Measurements from ENCODE around the gene MARCHF3. TPM values are rescaled to one million over a fixed set of nuclear protein-coding genes. Genes with fewer than 3 reads are reported as not detected.

The MARCHF3 gene
- total RNA-seq, 1 donor from 2014 or later: 21.9 TPM

DNA sequence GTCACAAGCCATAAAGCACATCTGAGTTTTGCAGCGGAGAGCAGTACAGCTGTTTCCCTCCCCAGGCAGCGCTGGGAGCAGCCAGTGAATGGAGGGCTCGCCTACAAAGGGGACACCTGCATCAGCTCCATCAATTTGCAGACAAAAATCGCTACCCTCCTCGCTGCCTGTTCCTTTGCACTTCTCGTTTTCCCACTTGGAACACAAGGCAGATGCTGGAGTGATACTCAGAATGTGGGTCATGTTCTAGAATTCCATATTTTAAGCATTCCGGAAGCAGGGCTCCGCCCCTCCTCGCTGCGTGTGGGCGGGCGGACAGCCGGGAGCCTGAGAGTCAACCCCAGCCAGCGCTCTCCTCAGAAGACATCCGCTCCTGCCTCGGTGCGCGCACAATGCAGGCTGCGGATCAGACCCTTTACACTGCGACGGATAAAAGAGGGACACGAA, 161.3 kb downstream of the MARCHF3 start:
- intact Hi-C loops (cut with micrococcal nuclease): loop anchor here (5.0 kb wide), 1 partner anchor 163 kb away; the partner anchor contains the start of gene MARCHF3
- H3K4me1 Mint-ChIP-seq: peaks cover 14% of the 10 kb centered on the region
- ATAC-seq (ENCODE audit: low read depth) (no peak), DNase-seq (peak; percentile 20)
- peak overlapping the region; percentile 63 for H3K27ac Mint-ChIP-seq
- H3K4me3 Mint-ChIP-seq: peak overlapping the region; percentile 81
- H3K36me3 Mint-ChIP-seq (ENCODE audit: low read depth): peaks cover 25% of the 10 kb centered on the region
- POLR2A ChIA-PET: interaction anchor here (0.6 kb wide), 2 partner anchors 16 to 64 kb away, joined by 3 read pairs; no protein-coding TSS in a partner anchor
- CTCF ChIA-PET: no interaction called here
- no peaks in the 10 kb centered on the region for H3K9me3 Mint-ChIP-seq
- TF ChIP-seq, protein P1, sequence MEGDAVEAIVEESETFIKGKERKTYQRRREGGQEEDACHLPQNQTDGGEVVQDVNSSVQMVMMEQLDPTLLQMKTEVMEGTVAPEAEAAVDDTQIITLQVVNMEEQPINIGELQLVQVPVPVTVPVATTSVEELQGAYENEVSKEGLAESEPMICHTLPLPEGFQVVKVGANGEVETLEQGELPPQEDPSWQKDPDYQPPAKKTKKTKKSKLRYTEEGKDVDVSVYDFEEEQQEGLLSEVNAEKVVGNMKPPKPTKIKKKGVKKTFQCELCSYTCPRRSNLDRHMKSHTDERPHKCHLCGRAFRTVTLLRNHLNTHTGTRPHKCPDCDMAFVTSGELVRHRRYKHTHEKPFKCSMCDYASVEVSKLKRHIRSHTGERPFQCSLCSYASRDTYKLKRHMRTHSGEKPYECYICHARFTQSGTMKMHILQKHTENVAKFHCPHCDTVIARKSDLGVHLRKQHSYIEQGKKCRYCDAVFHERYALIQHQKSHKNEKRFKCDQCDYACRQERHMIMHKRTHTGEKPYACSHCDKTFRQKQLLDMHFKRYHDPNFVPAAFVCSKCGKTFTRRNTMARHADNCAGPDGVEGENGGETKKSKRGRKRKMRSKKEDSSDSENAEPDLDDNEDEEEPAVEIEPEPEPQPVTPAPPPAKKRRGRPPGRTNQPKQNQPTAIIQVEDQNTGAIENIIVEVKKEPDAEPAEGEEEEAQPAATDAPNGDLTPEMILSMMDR (IDR thresholded peaks at IDR 0.05): no peak
- H3K27me3 Mint-ChIP-seq: no peaks in the 10 kb centered on the region

GRCh38 chr5:126868338-126869004, 161.9 kb downstream of the MARCHF3 start:
- ATAC-seq (ENCODE audit: low read depth): no peak
- Mint-ChIP-seq H3K27me3 (no peaks in the 10 kb centered on the region), H3K4me1 (peaks cover 14% of the 10 kb centered on the region), H3K27ac (no peak overlapping the region), H3K9me3 (no peaks in the 10 kb centered on the region), H3K4me3 (peak overlapping the region; percentile 81), H3K36me3 (ENCODE audit: low read depth) (peaks cover 20% of the 10 kb centered on the region)
- POLR2A ChIA-PET: interaction anchor here (0.6 kb wide), 2 partner anchors 15 to 64 kb away, joined by 3 read pairs; no protein-coding TSS in a partner anchor
- TF ChIP-seq, protein P1 (IDR thresholded peaks at IDR 0.05): no peak
- CTCF ChIA-PET: no interaction called here
- intact Hi-C loops (cut with micrococcal nuclease): loop anchor here (5.0 kb wide), 1 partner anchor 164 kb away; the partner anchor contains the start of gene MARCHF3
- DNase-seq: no peak

- Mint-ChIP-seq H3K9me3 (no peaks in the 10 kb centered on the region), H3K27ac (no peak overlapping the region), H3K4me3 (no peak overlapping the region), H3K27me3 (no peaks in the 10 kb centered on the region), H3K36me3 (ENCODE audit: low read depth) (peaks cover 8% of the 10 kb centered on the region), H3K4me1 (peaks cover 14% of the 10 kb centered on the region)
- DNase-seq (no peak), ATAC-seq (ENCODE audit: low read depth) (no peak)
- POLR2A ChIA-PET: interaction anchor here (0.5 kb wide), 1 partner anchor 71 kb away, joined by 3 read pairs; no protein-coding TSS in a partner anchor
- CTCF ChIA-PET: no interaction called here
- TF ChIP-seq, protein P1 (IDR thresholded peaks at IDR 0.05): no peak
- intact Hi-C loops (cut with micrococcal nuclease): loop anchor here (5.0 kb wide), 1 partner anchor 165 kb away; the partner anchor contains the start of gene MARCHF3
These were observed 163.3 kb downstream of the MARCHF3 start for GRCh38 chr5:126866851-126867636.

DNA sequence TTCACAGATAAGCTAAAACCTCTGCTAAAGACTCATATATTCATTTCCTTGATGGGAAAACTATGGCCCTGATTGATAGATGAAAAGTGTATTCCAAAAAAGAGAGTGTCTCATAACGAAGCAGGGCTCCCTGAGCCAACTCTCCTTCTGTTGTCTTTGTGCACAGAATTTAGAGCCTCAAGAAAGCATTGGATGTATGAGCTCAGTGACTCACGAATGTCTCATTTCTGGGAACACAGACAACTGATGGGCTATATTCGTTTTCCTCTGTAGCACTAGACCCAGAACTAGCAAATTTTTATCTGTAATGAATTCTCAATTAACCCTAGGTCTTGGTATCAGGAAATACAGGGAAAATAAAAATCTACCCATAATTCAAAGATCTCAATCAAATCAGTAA, 165.1 kb downstream of the MARCHF3 start:
- DNase-seq (no peak), ATAC-seq (ENCODE audit: low read depth) (no peak)
- POLR2A ChIA-PET: no interaction called here
- intact Hi-C loops (cut with micrococcal nuclease): loop anchor here (5.0 kb wide), 1 partner anchor 167 kb away; the partner anchor contains the start of gene MARCHF3
- H3K9me3 Mint-ChIP-seq: no peaks in the 10 kb centered on the region
- TF ChIP-seq, protein P1 (IDR thresholded peaks at IDR 0.05): no peak
- CTCF ChIA-PET: no interaction called here
- no peak overlapping the region for H3K27ac Mint-ChIP-seq
- peaks cover 14% of the 10 kb centered on the region for H3K4me1 Mint-ChIP-seq
- H3K4me3 Mint-ChIP-seq: no peak overlapping the region
- peaks cover under 1% of the 10 kb centered on the region for H3K36me3 Mint-ChIP-seq (ENCODE audit: low read depth)
- no peaks in the 10 kb centered on the region for H3K27me3 Mint-ChIP-seq
